ENCODE results near the gene MCRS1. TPM values are rescaled to one million over a fixed set of nuclear protein-coding genes. Genes with fewer than 3 reads are reported as not detected.

MCRS1 gene
- polyA plus RNA-seq, 1 donor from 2014 or later = 109 TPM

DNA sequence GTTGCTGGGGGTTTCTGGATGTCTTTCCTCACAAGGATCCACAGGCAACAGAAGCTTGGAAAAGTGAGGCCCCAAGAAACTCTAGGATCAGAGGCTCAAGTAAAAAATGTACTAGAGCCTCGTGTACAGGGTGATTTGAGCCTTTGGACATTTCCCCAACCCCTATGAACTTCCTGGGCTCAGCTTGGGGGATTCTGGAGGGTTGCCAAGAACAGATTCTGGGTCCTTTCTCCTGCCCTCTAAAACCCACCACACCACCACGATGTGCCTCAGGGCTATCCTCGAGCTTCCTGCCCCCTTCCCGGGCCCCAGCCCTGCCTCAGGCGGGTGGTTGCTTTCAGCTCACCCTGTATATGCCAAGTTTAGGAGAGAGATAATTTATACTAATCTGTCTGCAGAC lies 36.9 kb upstream of the MCRS1 start:
- H2AFZ ChIP-seq (ENCODE audit: low read depth, low read length) = no peak overlapping the region
- H4K20me1 ChIP-seq (ENCODE audit: insufficient read depth) = no peaks in the 10 kb centered on the region
- no peaks in the 10 kb centered on the region for H3K36me3 ChIP-seq (ENCODE audit: insufficient read depth, low read length)
- H3F3A ChIP-seq (ENCODE audit: insufficient read depth, low read length, poor library complexity, severe bottlenecking) = no peaks in the 10 kb centered on the region
- H3K4me2 ChIP-seq (ENCODE audit: low read length) = no peak overlapping the region
- TF ChIP-seq EP300 (conservative IDR thresholded peaks at IDR 0.05; ENCODE audit: poor library complexity, severe bottlenecking) = no peak
- TF ChIP-seq SMC3 (conservative IDR thresholded peaks at IDR 0.05; ENCODE audit: poor library complexity) = no peak
- no peak for TF ChIP-seq TAF1 (IDR thresholded peaks at IDR 0.05; ENCODE audit: low read depth)
- TF ChIP-seq RAD21 (conservative IDR thresholded peaks at IDR 0.05) = no peak
- TF ChIP-seq POLR2AphosphoS5 (IDR thresholded peaks at IDR 0.05) = no peak
- TF ChIP-seq, protein P1, sequence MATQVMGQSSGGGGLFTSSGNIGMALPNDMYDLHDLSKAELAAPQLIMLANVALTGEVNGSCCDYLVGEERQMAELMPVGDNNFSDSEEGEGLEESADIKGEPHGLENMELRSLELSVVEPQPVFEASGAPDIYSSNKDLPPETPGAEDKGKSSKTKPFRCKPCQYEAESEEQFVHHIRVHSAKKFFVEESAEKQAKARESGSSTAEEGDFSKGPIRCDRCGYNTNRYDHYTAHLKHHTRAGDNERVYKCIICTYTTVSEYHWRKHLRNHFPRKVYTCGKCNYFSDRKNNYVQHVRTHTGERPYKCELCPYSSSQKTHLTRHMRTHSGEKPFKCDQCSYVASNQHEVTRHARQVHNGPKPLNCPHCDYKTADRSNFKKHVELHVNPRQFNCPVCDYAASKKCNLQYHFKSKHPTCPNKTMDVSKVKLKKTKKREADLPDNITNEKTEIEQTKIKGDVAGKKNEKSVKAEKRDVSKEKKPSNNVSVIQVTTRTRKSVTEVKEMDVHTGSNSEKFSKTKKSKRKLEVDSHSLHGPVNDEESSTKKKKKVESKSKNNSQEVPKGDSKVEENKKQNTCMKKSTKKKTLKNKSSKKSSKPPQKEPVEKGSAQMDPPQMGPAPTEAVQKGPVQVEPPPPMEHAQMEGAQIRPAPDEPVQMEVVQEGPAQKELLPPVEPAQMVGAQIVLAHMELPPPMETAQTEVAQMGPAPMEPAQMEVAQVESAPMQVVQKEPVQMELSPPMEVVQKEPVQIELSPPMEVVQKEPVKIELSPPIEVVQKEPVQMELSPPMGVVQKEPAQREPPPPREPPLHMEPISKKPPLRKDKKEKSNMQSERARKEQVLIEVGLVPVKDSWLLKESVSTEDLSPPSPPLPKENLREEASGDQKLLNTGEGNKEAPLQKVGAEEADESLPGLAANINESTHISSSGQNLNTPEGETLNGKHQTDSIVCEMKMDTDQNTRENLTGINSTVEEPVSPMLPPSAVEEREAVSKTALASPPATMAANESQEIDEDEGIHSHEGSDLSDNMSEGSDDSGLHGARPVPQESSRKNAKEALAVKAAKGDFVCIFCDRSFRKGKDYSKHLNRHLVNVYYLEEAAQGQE (IDR thresholded peaks at IDR 0.05; ENCODE audit: borderline replicate concordance) = no peak
- no peak for TF ChIP-seq MXI1 (conservative IDR thresholded peaks at IDR 0.05; ENCODE audit: poor library complexity, severe bottlenecking)
- TF ChIP-seq, protein P2, sequence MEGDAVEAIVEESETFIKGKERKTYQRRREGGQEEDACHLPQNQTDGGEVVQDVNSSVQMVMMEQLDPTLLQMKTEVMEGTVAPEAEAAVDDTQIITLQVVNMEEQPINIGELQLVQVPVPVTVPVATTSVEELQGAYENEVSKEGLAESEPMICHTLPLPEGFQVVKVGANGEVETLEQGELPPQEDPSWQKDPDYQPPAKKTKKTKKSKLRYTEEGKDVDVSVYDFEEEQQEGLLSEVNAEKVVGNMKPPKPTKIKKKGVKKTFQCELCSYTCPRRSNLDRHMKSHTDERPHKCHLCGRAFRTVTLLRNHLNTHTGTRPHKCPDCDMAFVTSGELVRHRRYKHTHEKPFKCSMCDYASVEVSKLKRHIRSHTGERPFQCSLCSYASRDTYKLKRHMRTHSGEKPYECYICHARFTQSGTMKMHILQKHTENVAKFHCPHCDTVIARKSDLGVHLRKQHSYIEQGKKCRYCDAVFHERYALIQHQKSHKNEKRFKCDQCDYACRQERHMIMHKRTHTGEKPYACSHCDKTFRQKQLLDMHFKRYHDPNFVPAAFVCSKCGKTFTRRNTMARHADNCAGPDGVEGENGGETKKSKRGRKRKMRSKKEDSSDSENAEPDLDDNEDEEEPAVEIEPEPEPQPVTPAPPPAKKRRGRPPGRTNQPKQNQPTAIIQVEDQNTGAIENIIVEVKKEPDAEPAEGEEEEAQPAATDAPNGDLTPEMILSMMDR (IDR thresholded peaks at IDR 0.05; ENCODE audit: poor library complexity, severe bottlenecking) = no peak
- no peak for TF ChIP-seq EZH2 (IDR thresholded peaks at IDR 0.05; ENCODE audit: borderline replicate concordance, insufficient read depth, low read length, poor library complexity, severe bottlenecking)
- H3K9me3 ChIP-seq (ENCODE audit: low read length) = no peaks in the 10 kb centered on the region
- no peaks in the 10 kb centered on the region for H3K9me2 ChIP-seq (ENCODE audit: insufficient read depth, low read length)
- H3K27me3 ChIP-seq (ENCODE audit: insufficient read depth, low read depth, low read length) = no peaks in the 10 kb centered on the region
- H3K27ac ChIP-seq (ENCODE audit: low read length) = no peak overlapping the region
- no peak overlapping the region for H3K4me3 ChIP-seq (ENCODE audit: low read length)
- no peaks in the 10 kb centered on the region for H3K79me2 ChIP-seq (replicated peaks; ENCODE audit: insufficient read depth, low read length)
- no peak overlapping the region for H3K9ac ChIP-seq (ENCODE audit: low read length)

- Histone ChIP-seq H3K27ac (ENCODE audit: low read length) (no peak overlapping the region), H3K79me2 (replicated peaks; ENCODE audit: insufficient read depth, low read length) (no peaks in the 10 kb centered on the region), H3K9me3 (ENCODE audit: low read length) (no peaks in the 10 kb centered on the region), H2AFZ (ENCODE audit: low read depth, low read length) (no peak overlapping the region), H3K9me2 (ENCODE audit: insufficient read depth, low read length) (no peaks in the 10 kb centered on the region), H3K4me3 (ENCODE audit: low read length) (no peak overlapping the region), H4K20me1 (ENCODE audit: insufficient read depth) (no peaks in the 10 kb centered on the region), H3K27me3 (ENCODE audit: insufficient read depth, low read depth, low read length) (no peaks in the 10 kb centered on the region), H3K4me2 (ENCODE audit: low read length) (no peak overlapping the region), H3K36me3 (ENCODE audit: insufficient read depth, low read length) (no peaks in the 10 kb centered on the region), H3K9ac (ENCODE audit: low read length) (no peak overlapping the region), H3F3A (ENCODE audit: insufficient read depth, low read length, poor library complexity, severe bottlenecking) (no peaks in the 10 kb centered on the region)
- no peak for TF ChIP-seq EP300 (conservative IDR thresholded peaks at IDR 0.05; ENCODE audit: poor library complexity, severe bottlenecking)
- TF ChIP-seq, protein P2 (IDR thresholded peaks at IDR 0.05; ENCODE audit: poor library complexity, severe bottlenecking) = no peak
- no peak for TF ChIP-seq RAD21 (conservative IDR thresholded peaks at IDR 0.05)
- TF ChIP-seq MXI1 (conservative IDR thresholded peaks at IDR 0.05; ENCODE audit: poor library complexity, severe bottlenecking) = no peak
- no peak for TF ChIP-seq POLR2AphosphoS5 (IDR thresholded peaks at IDR 0.05)
- TF ChIP-seq TAF1 (IDR thresholded peaks at IDR 0.05; ENCODE audit: low read depth) = no peak
- TF ChIP-seq, protein P1 (IDR thresholded peaks at IDR 0.05; ENCODE audit: borderline replicate concordance) = no peak
- TF ChIP-seq EZH2 (IDR thresholded peaks at IDR 0.05; ENCODE audit: borderline replicate concordance, insufficient read depth, low read length, poor library complexity, severe bottlenecking) = no peak
These were observed 35.8 kb upstream of the MCRS1 start for GRCh38 chr12:49603721-49604120.

Data from neural cell (in vitro differentiated cells).